Psoas muscle (tissue), 8 donors: ENCODE results near the gene CCDC85A. TPM values are rescaled to one million over a fixed set of nuclear protein-coding genes. Genes with fewer than 3 reads are reported as not detected.

Source experiments
- ATAC-seq, 4 donors: fragments of 200-7000 bp; cut with Tn5 transposase; one replicate each; pipeline ENCODE4 v1.9.1; 2020; ENCODE audit warnings: moderate library complexity in 3 of 4, mild to moderate bottlenecking in 2 of 4
- DNase-seq, 2 donors: peaks; one replicate each; pipeline ENCODE4 v3.0.0-alpha.2; 2020
- H3K27ac ChIP-seq: fragments of 200-600 bp; one replicate; pipeline ENCODE4 v1.8.0; 2022
- H3K27me3 ChIP-seq, 3 donors: fragments of 200-600 bp in 1 of 3; one replicate each; pipeline versions ENCODE4 v1.6.1 to v1.8.0; 2013 to 2022; ENCODE audit warnings: low read length in 2 of 3, mild to moderate bottlenecking in 2 of 3, moderate library complexity in 1 of 3; ENCODE audit not compliant: insufficient read depth in 3 of 3
- H3K36me3 ChIP-seq, 2 donors: fragments of 200-600 bp in 1 of 2; one replicate each; pipeline versions ENCODE4 v1.6.1 to v1.8.0; 2013 to 2022; ENCODE audit warnings: low read depth in 1 of 2, mild to moderate bottlenecking in 1 of 2, moderate library complexity in 1 of 2; ENCODE audit not compliant: insufficient read depth in 1 of 2
- H3K4me1 ChIP-seq: fragments of 200-600 bp; one replicate; pipeline ENCODE4 v1.8.0; 2022
- H3K4me3 ChIP-seq: fragments of 200-600 bp; one replicate; pipeline ENCODE4 v1.8.0; 2022; ENCODE audit warnings: mild to moderate bottlenecking
- H3K9me3 ChIP-seq: fragments of 200-600 bp; one replicate; pipeline ENCODE4 v1.8.0; 2022
- CTCF ChIP-seq: fragments of 200-600 bp; IDR thresholded peaks from one replicate; pipeline ENCODE4 v1.8.0; 2022; ENCODE audit warnings: antibody characterized with exemption
- WGBS, 3 donors: extraction: QIAGEN DNeasy Blood & Tissue Kit; methylation state at CpG; one replicate each; pipeline versions ENCODE4 v1.1.6 to v1.1.7; 2013; 5-methylcytosine and 5-hydroxymethylcytosine counted together
- intact Hi-C, 2 donors: fragments of 100-400 bp; cut with DNase I; formaldehyde crosslinking; loops; one replicate each; pipeline versions ENCODE4 v1.11.0 to v1.14.2; 2022
- polyA plus RNA-seq, 3 donors: library from polyadenylated mRNA; stranded (reverse); fragments of 200-250 nt; gene quantifications; one replicate each; pipeline ENCODE4 v1.2.3, GENCODE V29; 2013
- total RNA-seq, 4 donors: library from RNA; stranded (reverse); fragmentation: NEBNext Ultra II Directional in 2 of 4; extraction: Animal tissue kit (Norgen Biotek cat#: 25700) in 2 of 4; gene quantifications; one replicate each; pipeline versions ENCODE4 v1.2.1 to v1.2.4, GENCODE V29; 2021 to 2023
- donor health status: healthy with polysubstance abuse.
- donor health status: DM: no; HTN: no; CAD: no; lungs with moderate emphysema.
- donor health status: Bipolar disorder and iron deficiency.
- donor health status: healthy.
- donor health status: DM: yes; HTN: yes; CAD: no.
- donor health status: DM: no; HTN: no; CAD: no.
- donor health status: DM: no; HTN: no; CAD: no.
- donor health status: DM: yes; HTN: yes; CAD: no.

Gene CCDC85A
- total and polyA plus RNA-seq, 7 donors, result 1.8 to 5.6 (median 1.9) TPM

- peak in 3 of 4 donors; percentile 19 to 49 (median 46) for ATAC-seq
- intact Hi-C loops, result no loop called here
- DNase-seq, result no peak
- TF ChIP-seq CTCF, result no peak
- Histone ChIP-seq H3K9me3 (no peaks in the 10 kb centered on the region), H3K27me3 (no peaks in the 10 kb centered on the region), H3K4me3 (no peak overlapping the region), H3K27ac (no peak overlapping the region), H3K36me3 (no peaks in the 10 kb centered on the region), H3K4me1 (peaks cover 4% of the 10 kb centered on the region)
- 41 to 64% (median 63%) methylated on average over 2 of the region's 2 CpGs for WGBS, 3 donors
These were observed 131.0 kb downstream of the CCDC85A start for GRCh38 chr2:56314796-56315195.

- TF ChIP-seq CTCF, result no peak
- Histone ChIP-seq H3K4me3 (no peak overlapping the region), H3K9me3 (no peaks in the 10 kb centered on the region), H3K27me3 (no peaks in the 10 kb centered on the region), H3K27ac (no peak overlapping the region), H3K4me1 (peaks cover 4% of the 10 kb centered on the region), H3K36me3 (no peaks in the 10 kb centered on the region)
- intact Hi-C loops, result no loop called here
- ATAC-seq (no peak), DNase-seq (no peak)
These were observed 131.6 kb downstream of the CCDC85A start for GRCh38 chr2:56315376-56315775.

GRCh38 chr2:56316011-56316410 is 132.2 kb downstream of the CCDC85A start:
- WGBS, 3 donors, result 72 to 90% (median 89%) methylated on average over 3 of the region's 3 CpGs
- H3K27ac ChIP-seq, result no peak overlapping the region
- intact Hi-C loops, result no loop called here

GRCh38 chr2:56318147-56318546 is 134.4 kb downstream of the CCDC85A start:
- WGBS, 3 donors, result 90 to 96% (median 95%) methylated on average over 4 of the region's 4 CpGs
- intact Hi-C loops, result no loop called here
- Histone ChIP-seq H3K36me3 (no peaks in the 10 kb centered on the region), H3K9me3 (no peaks in the 10 kb centered on the region), H3K27me3 (no peaks in the 10 kb centered on the region), H3K4me3 (no peak overlapping the region), H3K27ac (no peak overlapping the region), H3K4me1 (peaks cover 4% of the 10 kb centered on the region)
- TF ChIP-seq CTCF, result no peak
- DNase-seq (no peak), ATAC-seq (no peak)

More at GRCh38 chr2:56316011-56316410, 132.2 kb downstream of the CCDC85A start:
- no peak overlapping the region for H3K4me3 ChIP-seq
- no peaks in the 10 kb centered on the region for H3K27me3 ChIP-seq
- DNase-seq (no peak), ATAC-seq (no peak)
- no peaks in the 10 kb centered on the region for H3K36me3 ChIP-seq
- peaks cover 4% of the 10 kb centered on the region for H3K4me1 ChIP-seq
- no peak for TF ChIP-seq CTCF
- no peaks in the 10 kb centered on the region for H3K9me3 ChIP-seq

GRCh38 chr2:56325661-56326345 is 142.0 kb downstream of the CCDC85A start:
- no peaks in the 10 kb centered on the region for H3K9me3 ChIP-seq
- H3K27me3 ChIP-seq, result no peaks in the 10 kb centered on the region
- DNase-seq (no peak), ATAC-seq (no peak)
- no peaks in the 10 kb centered on the region for H3K36me3 ChIP-seq
- H3K4me3 ChIP-seq, result no peak overlapping the region
- no peak overlapping the region for H3K27ac ChIP-seq
- 53 to 70% (median 55%) methylated on average over 3 of the region's 3 CpGs for WGBS, 3 donors
- no peak for TF ChIP-seq CTCF
- H3K4me1 ChIP-seq, result no peaks in the 10 kb centered on the region
- intact Hi-C loops, result no loop called here
